IPS-11a (cell line): ENCODE results near the gene KIAA1671.
"Not testable (repeated sequence)": the region's sequence is repeated elsewhere in the genome, so short reads cannot be mapped to it uniquely, and the experiment has no call there.

Experiments used
- H3K4me3 ChIP-seq: one replicate; pipeline ENCODE4 v1.5.1; 2013; ENCODE audit warnings: low read depth, low read length, control low read depth

KIAA1671 gene

GRCh38 chr22:25212337-25212736, 259.8 kb downstream of the KIAA1671 start:
- H3K4me3 ChIP-seq = no peak overlapping the region

DNA sequence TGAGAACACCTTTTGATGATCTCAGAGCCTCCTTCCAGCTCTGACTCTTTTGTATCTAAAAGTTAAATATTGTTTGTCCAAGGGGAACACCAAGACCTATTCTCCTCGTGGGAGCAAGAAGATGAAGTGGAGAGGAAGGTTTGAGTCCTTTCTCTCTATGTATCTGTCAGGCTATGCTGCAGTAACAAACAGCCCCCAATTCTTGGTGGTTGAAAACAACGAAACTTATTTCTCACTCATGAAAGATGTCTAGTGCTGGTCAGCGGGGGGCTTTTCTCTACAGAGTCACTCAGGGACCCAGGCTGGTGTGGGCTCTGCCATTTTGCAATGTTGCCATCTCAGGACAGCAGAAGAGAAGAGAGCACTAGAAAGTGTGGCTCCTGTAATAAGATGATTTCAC, 260.7 kb downstream of the KIAA1671 start:
- H3K4me3 ChIP-seq = no peak overlapping the region

- no peak overlapping the region for H3K4me3 ChIP-seq
Observed at GRCh38 chr22:25216230-25216629, 263.7 kb downstream of the KIAA1671 start.

- H3K4me3 ChIP-seq = no peak within 1 kb of the TSS
Observed at GRCh38 chr22:25219211-25219689, 266.7 kb downstream of the KIAA1671 start, which contains the start of gene CRYBB2. CRYBB2 (plus strand) TSS chr22:25219639; CDS start chr22:25221430, 1,791 bp downstream.

DNA sequence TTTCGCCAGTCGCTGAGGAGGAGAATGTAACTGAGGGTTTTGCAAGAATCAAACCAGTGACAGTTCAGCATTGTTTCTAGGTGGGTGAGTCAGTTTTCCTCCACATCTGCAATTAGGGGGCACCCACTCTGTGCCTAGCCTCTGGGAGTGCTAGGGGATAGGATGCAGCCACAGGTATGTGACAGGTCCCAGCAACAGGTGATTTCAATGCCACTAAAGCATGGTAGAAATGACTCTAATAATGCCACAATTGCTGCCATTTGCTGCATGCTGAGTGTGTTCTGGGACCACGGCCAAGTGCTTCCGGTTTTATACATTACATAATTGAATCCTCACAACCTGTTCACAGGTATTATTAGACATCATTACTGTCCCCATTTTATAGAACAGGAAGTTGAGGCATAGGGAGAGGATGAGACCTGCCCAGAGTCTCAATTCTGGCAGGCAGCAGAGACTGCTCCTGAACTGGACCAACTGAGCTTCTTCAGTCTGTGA, 267.5 kb downstream of the KIAA1671 start:
- H3K4me3 ChIP-seq = no peak overlapping the region

- no peak overlapping the region for H3K4me3 ChIP-seq
Observed at GRCh38 chr22:25221790-25222189, 269.3 kb downstream of the KIAA1671 start.

DNA sequence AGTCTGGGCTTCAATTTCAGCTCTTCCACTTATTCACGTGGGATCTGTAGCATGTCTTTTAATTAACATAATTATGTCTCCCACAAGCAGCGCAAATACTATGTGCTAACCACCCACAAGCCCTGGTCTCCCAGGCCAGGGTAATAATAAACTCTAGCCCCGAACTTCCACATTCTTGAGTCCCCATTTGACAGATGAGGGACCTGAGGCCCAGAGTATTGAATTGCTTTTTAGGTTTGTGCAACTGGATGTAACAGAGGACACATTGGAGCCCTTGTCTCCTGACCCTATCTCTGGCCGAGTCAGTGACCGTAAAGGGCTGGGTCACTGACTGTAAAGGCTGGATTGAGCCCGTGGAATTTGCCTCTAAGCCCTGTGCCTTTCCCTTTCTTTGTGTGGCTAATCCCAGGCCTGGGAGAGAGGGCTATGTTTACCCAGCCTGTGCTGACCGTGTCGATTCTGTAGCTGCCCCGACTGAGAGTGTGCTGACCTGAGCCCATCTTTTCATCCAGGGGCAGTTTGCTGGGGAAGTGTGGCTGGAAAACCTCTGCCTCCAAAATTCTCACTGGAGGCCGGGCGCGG, 270.8 kb downstream of the KIAA1671 start:
- H3K4me3 ChIP-seq = no peak overlapping the region

DNA sequence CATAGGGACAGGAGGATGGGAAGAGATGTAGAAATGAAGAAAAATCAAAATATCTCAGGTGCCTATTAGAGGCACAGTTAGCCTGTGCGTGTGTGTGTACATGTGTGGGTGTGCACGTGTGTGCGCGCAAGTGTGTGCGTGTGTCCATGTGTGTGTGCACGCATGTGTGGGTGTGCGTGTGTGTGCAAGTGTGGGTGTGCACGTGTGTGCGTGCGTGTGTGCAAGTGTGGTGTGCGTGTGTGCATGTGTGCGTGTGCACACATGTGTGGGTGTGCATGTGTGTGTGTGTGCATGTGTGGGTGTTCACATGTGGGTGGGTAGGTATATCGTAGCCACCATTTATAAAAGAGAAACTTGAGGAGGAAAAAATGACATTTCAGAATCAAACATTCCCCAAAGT, 276.3 kb downstream of the KIAA1671 start:
- H3K4me3 ChIP-seq = no peak overlapping the region

GRCh38 chr22:25230760-25231159, 278.2 kb downstream of the KIAA1671 start:
- not testable (repeated sequence) for H3K4me3 ChIP-seq

DNA sequence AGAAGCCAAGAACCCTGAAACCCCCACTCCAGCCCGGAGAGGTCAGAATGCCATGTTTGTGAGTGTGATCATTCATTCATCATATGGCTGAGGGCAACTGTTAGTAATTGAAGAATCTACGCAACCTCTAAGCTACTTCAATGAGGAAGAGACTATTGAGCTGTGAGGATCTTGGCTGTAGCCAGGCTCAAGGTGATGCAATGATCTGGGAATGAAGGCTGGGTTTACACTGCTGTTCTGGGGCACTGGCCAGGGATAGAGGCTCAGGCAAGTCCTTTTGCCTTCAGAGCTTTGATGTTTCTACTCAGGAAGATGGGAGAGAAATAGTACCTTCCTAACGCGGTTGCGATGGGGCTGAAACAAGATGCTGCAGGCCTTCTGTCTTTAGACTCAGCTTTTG, 279.8 kb downstream of the KIAA1671 start:
- H3K4me3 ChIP-seq = no peak overlapping the region

DNA sequence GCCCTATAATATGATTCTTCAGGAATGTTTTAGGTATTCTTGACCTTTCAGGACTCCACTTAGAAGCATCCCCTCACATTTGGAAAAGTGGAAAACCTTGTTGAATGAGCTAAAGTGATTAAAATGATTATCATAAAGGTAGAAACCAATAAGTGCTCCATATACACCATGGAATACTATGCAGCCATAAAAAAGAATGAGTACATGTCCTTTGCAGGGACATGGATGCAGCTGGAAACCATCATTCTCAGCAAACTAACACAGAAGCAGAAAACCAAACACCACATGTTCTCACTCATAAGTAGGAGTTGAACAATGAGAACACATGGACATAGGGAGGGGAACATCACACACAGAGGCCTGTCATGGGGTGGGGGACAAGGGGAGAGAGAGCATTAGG, 281.2 kb downstream of the KIAA1671 start:
- H3K4me3 ChIP-seq = not testable (repeated sequence)

GRCh38 chr22:25235547-25236290, 283.2 kb downstream of the KIAA1671 start:
- H3K4me3 ChIP-seq = no peak overlapping the region

DNA sequence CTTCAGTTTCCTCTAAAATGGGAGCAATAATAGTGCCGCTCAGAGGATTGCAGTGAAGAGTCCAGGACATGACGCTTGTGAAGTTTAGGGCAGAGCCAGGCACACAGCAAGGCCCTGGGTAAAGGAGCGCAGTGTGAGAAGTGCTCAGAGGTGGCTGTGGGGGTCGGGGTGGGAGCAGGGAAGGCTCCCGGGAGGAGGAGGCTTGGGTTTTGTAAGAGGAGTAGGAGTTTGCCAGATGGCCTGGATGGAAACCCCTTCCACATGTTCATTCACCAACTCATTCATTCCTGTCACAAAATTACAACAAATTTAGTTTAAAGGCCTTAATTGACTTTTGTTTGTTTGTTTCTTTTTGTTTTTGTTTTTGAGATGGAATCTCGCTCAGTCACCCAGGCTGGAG, 283.9 kb downstream of the KIAA1671 start:
- H3K4me3 ChIP-seq = no peak overlapping the region

GRCh38 chr22:25237503-25237902, 285.0 kb downstream of the KIAA1671 start:
- no peak overlapping the region for H3K4me3 ChIP-seq

DNA sequence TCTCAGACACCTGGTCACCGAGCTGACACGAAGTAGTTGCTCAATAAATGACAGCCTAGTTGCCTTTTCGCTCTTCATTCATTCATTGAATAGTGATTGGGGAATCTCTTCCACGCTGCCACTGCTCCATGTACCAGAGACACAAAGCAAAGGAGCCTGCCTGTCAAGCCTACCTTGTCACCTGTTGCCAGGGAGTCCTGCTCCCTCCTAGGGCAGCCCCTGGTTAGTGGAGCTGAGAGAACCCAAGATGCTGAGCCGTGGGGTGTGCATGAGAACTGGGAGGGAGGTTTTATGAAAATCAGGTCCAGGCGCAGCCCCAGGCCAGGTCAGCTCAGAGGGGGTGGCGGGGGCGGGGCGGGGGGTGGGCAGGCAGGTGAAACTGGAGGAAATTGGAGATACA, 285.5 kb downstream of the KIAA1671 start:
- not testable (repeated sequence) for H3K4me3 ChIP-seq
